NCI-H1092 (cell line): Measurements from ENCODE around the gene ARID3B.

Source experiments
- DNase-seq: peaks from one replicate; lab custom pipeline; 2025; lab: John Stamatoyannopoulos, UW

ARID3B gene

GRCh38 chr15:74604983-74605794, 64.2 kb downstream of the ARID3B start:
- peak; percentile 52 for DNase-seq

- DNase-seq = no peak
Measured at GRCh38 chr15:74605795-74606150, 64.8 kb downstream of the ARID3B start.

- no peak for DNase-seq
Measured at GRCh38 chr15:74608786-74609185, 67.8 kb downstream of the ARID3B start.

- DNase-seq = no peak
Measured at GRCh38 chr15:74609938-74610301, 68.9 kb downstream of the ARID3B start.

- no peak for DNase-seq
Measured at GRCh38 chr15:74610302-74610951, 69.4 kb downstream of the ARID3B start.

- DNase-seq = no peak
Measured at GRCh38 chr15:74611341-74611740, 70.3 kb downstream of the ARID3B start.

- no peak for DNase-seq
Measured at GRCh38 chr15:74611834-74612233, 70.8 kb downstream of the ARID3B start.

- DNase-seq = no peak
Measured at GRCh38 chr15:74612677-74613076, 71.7 kb downstream of the ARID3B start.

- no peak for DNase-seq
Measured at GRCh38 chr15:74613089-74613952, 72.3 kb downstream of the ARID3B start.

- no peak for DNase-seq
Measured at GRCh38 chr15:74613953-74614743, 73.1 kb downstream of the ARID3B start.

- DNase-seq = no peak
Measured at GRCh38 chr15:74614744-74615507, 73.9 kb downstream of the ARID3B start.

GRCh38 chr15:74615508-74616365, 74.7 kb downstream of the ARID3B start, which contains the start of gene CLK3:
Gene CLK3, plus strand, starts transcription at chr15:74615836. Its CDS starts 3,361 bp downstream, at chr15:74619197.
- peak; percentile 89 for DNase-seq

- no peak for DNase-seq
Measured at GRCh38 chr15:74616366-74616939, 75.4 kb downstream of the ARID3B start.

- DNase-seq = no peak
Measured at GRCh38 chr15:74616996-74617395, 76.0 kb downstream of the ARID3B start.

- DNase-seq = no peak
Measured at GRCh38 chr15:74618841-74619596, 78.0 kb downstream of the ARID3B start.

GRCh38 chr15:74619916-74620635, 79.1 kb downstream of the ARID3B start:
- no peak for DNase-seq

GRCh38 chr15:74620636-74621545, 79.9 kb downstream of the ARID3B start:
- peak; percentile 19 for DNase-seq
